IMR-90 (cell line): ENCODE measurements around the gene BTG4. TPM values are rescaled to one million over a fixed set of nuclear protein-coding genes. Genes with fewer than 3 reads are reported as not detected.

ENCODE experiments used
- ATAC-seq: fragments of 200-7000 bp; cut with Tn5 transposase; 2 replicates; pipeline ENCODE4 v1.9.1; 2020; ENCODE audit warnings: low read depth, mild to moderate bottlenecking, moderate library complexity
- BruUV-seq: library from RNA; stranded (reverse); fragments of 400-500 nt; replicated peaks from 2 replicates; lab custom pipeline; 2021; lab: Mats Ljungman, UMichigan
- CTCF ChIA-PET: fragments of 300-600 bp; formaldehyde crosslinking; extraction: SDS; loops from one replicate; lab custom pipeline; 2021; ENCODE audit warnings: antibody characterized with exemption; lab: Yijun Ruan, JAX
- POLR2A ChIA-PET: fragments of 300-600 bp; sonication (Branson Sonifier 250); formaldehyde crosslinking; loops from one replicate; lab custom pipeline; 2022; ENCODE audit warnings: antibody characterized with exemption; ENCODE audit not compliant: unreplicated experiment; lab: Charles Lee
- DNase-seq: peaks from one replicate; pipeline ENCODE4 v3.0.0; 2013
- H2AFZ ChIP-seq: replicated peaks from 2 replicates; pipeline ENCODE3; 2013; ENCODE audit warnings: low read length, mild to moderate bottlenecking; ENCODE audit not compliant: poor library complexity
- H2AK5ac ChIP-seq: 2 replicates; pipeline ENCODE4 v1.6.1; 2013; ENCODE audit warnings: low read depth, low read length, inconsistent platforms
- H2AK9ac ChIP-seq: replicated peaks from 2 replicates; pipeline ENCODE3; 2013; ENCODE audit warnings: mild to moderate bottlenecking, low read depth, low read length, moderate library complexity; ENCODE audit not compliant: poor library complexity
- H2BK120ac ChIP-seq: 2 replicates; pipeline ENCODE4 v1.6.1; 2013; ENCODE audit warnings: low read depth, low read length, inconsistent platforms
- H2BK15ac ChIP-seq: 3 replicates; pipeline ENCODE4 v1.6.1; 2013; ENCODE audit warnings: low read depth, low read length, inconsistent platforms
- H2BK20ac ChIP-seq: 2 replicates; pipeline ENCODE4 v1.6.1; 2013; ENCODE audit warnings: low read depth, mild to moderate bottlenecking, inconsistent platforms, low read length, moderate library complexity
- H2BK5ac ChIP-seq: 2 replicates; pipeline ENCODE4 v1.6.1; 2013; ENCODE audit warnings: mild to moderate bottlenecking, low read depth, low read length, inconsistent platforms; ENCODE audit not compliant: poor library complexity, severe bottlenecking
- H3K14ac ChIP-seq: replicated peaks from 2 replicates; pipeline ENCODE4 v1.6.1; 2013; ENCODE audit warnings: low read depth, low read length, inconsistent platforms
- H3K18ac ChIP-seq: 2 replicates; pipeline ENCODE4 v1.6.1; 2013; ENCODE audit warnings: low read depth, low read length, control low read depth
- H3K23ac ChIP-seq: 2 replicates; pipeline ENCODE4 v1.6.1; 2013; ENCODE audit warnings: low read depth, low read length, inconsistent platforms
- H3K27ac ChIP-seq: 2 replicates; pipeline ENCODE4 v1.5.1; 2013; ENCODE audit warnings: mild to moderate bottlenecking, control low read depth, low read length; ENCODE audit not compliant: insufficient read depth
- H3K27me3 ChIP-seq: 2 replicates; pipeline ENCODE4 v1.6.1; 2013; ENCODE audit warnings: low read length; ENCODE audit not compliant: control insufficient read depth, insufficient read depth
- H3K36me3 ChIP-seq: 2 replicates; pipeline ENCODE4 v1.6.1; 2013; ENCODE audit warnings: low read length, mixed read lengths; ENCODE audit not compliant: control insufficient read depth, insufficient read depth
- H3K4ac ChIP-seq: 2 replicates; pipeline ENCODE4 v1.6.1; 2013; ENCODE audit warnings: low read depth, low read length, inconsistent platforms
- H3K4me1 ChIP-seq: 2 replicates; pipeline ENCODE4 v1.6.1; 2013; ENCODE audit warnings: low read length, mixed read lengths; ENCODE audit not compliant: control insufficient read depth, insufficient read depth
- H3K4me2 ChIP-seq: 2 replicates; pipeline ENCODE4 v1.6.1; 2013; ENCODE audit warnings: low read depth, mild to moderate bottlenecking, control low read depth, low read length, moderate library complexity
- H3K4me3 ChIP-seq: 2 replicates; pipeline ENCODE4 v1.5.1; 2013; ENCODE audit warnings: low read depth, mild to moderate bottlenecking, control low read depth, low read length, moderate library complexity; ENCODE audit not compliant: insufficient read depth
- H3K56ac ChIP-seq: 2 replicates; pipeline ENCODE4 v1.6.1; 2013; ENCODE audit warnings: low read length, inconsistent platforms; ENCODE audit not compliant: insufficient read depth; ENCODE audit errors: extremely low read depth
- H3K79me1 ChIP-seq, 2 experiments: 2 replicates each; pipeline ENCODE4 v1.6.1; 2013; ENCODE audit warnings: low read length in 2 of 2, inconsistent platforms in 1 of 2, low read depth in 1 of 2
- H3K9ac ChIP-seq: 2 replicates; pipeline ENCODE4 v1.6.1; 2013; ENCODE audit warnings: low read depth, low read length, control low read depth
- H3K9me1 ChIP-seq: 2 replicates; pipeline ENCODE4 v1.6.1; 2013; ENCODE audit warnings: low read length, inconsistent platforms; ENCODE audit not compliant: insufficient read depth
- H3K9me3 ChIP-seq: 2 replicates; pipeline ENCODE4 v1.6.1; 2013; ENCODE audit warnings: low read length; ENCODE audit not compliant: control insufficient read depth, insufficient read depth
- H4K20me1 ChIP-seq: 2 replicates; pipeline ENCODE4 v1.6.1; 2013; ENCODE audit warnings: low read length, inconsistent platforms; ENCODE audit not compliant: insufficient read depth
- H4K5ac ChIP-seq: 2 replicates; pipeline ENCODE4 v1.6.1; 2013; ENCODE audit warnings: mild to moderate bottlenecking, low read depth, low read length, control low read depth
- H4K8ac ChIP-seq, 2 experiments: 2 replicates each; pipeline ENCODE4 v1.6.1; 2013; ENCODE audit warnings: low read depth in 2 of 2, low read length in 2 of 2, control low read depth in 1 of 2, inconsistent platforms in 1 of 2
- H4K91ac ChIP-seq: 2 replicates; pipeline ENCODE4 v1.6.1; 2013; ENCODE audit warnings: low read depth, low read length, inconsistent platforms; ENCODE audit not compliant: insufficient read depth
- CEBPB ChIP-seq: IDR thresholded peaks from 2 replicates; pipeline ENCODE4 v1.6.1; 2012; ENCODE audit warnings: low read depth, low read length, improper control_type of control experiment
- CHD1 ChIP-seq: IDR thresholded peaks from 2 replicates; pipeline ENCODE4 v1.6.1; 2012; ENCODE audit warnings: low read depth, low read length, improper control_type of control experiment
- FOS ChIP-seq: fragments of 150-350 bp; IDR thresholded peaks from 2 replicates; pipeline ENCODE4 v1.6.1; 2016; ENCODE audit warnings: low read depth, low read length
- MAFK ChIP-seq: IDR thresholded peaks from 2 replicates; pipeline ENCODE4 v1.6.1; 2012; ENCODE audit warnings: low read depth, low read length, improper control_type of control experiment
- MAZ ChIP-seq: IDR thresholded peaks from 2 replicates; pipeline ENCODE4 v1.6.1; 2012; ENCODE audit warnings: low read depth, mild to moderate bottlenecking, low read length, improper control_type of control experiment, moderate library complexity, borderline replicate concordance
- MXI1 ChIP-seq: IDR thresholded peaks from 2 replicates; pipeline ENCODE4 v1.6.1; 2012; ENCODE audit warnings: low read depth, mild to moderate bottlenecking, low read length, moderate library complexity, borderline replicate concordance
- NFE2L2 ChIP-seq: fragments of 150-350 bp; IDR thresholded peaks from 2 replicates; pipeline ENCODE4 v1.6.1; 2016; ENCODE audit warnings: low read depth, mild to moderate bottlenecking, low read length
- POLR2A ChIP-seq: IDR thresholded peaks from 2 replicates; pipeline ENCODE4 v1.6.1; 2012; ENCODE audit warnings: mild to moderate bottlenecking, low read depth, low read length
- RAD21 ChIP-seq: IDR thresholded peaks from 2 replicates; pipeline ENCODE4 v1.6.1; 2012; ENCODE audit warnings: low read length, improper control_type of control experiment
- RCOR1 ChIP-seq: IDR thresholded peaks from 2 replicates; pipeline ENCODE4 v1.6.1; 2012; ENCODE audit warnings: mild to moderate bottlenecking, low read length, improper control_type of control experiment; ENCODE audit not compliant: insufficient replicate concordance
- SMC3 ChIP-seq: fragments of 150-350 bp; IDR thresholded peaks from 2 replicates; pipeline ENCODE4 v1.6.1; 2016; ENCODE audit warnings: low read depth, mild to moderate bottlenecking, antibody characterized with exemption, low read length, moderate library complexity
- WGBS, 2 experiments: methylation state at CpG; one replicate each; pipeline versions ENCODE4 v1.1.5 to v1.1.7; 2013; ENCODE audit warnings: missing lambda C conversion rate in 2 of 2; ENCODE audit not compliant: insufficient read length in 1 of 2; ENCODE audit errors: extremely low coverage in 2 of 2; 5-methylcytosine and 5-hydroxymethylcytosine counted together
- dilution Hi-C: fragments of 300-500 bp; cut with HindIII; formaldehyde crosslinking; loops from one replicate; pipeline ENCODE4 v1.14.3; 2018; ENCODE audit warnings: low sequenced_read_pairs; ENCODE audit not compliant: unreplicated experiment
- in situ Hi-C: fragments of 300-500 bp; cut with MboI; formaldehyde crosslinking; loops from 3 replicates; pipeline ENCODE4 v1.14.3; 2019; ENCODE audit warnings: low sequenced_read_pairs, inconsistent platforms, mixed read lengths
- intact Hi-C: fragments of 100-400 bp; cut with micrococcal nuclease; formaldehyde crosslinking; loops from 2 replicates; pipeline ENCODE4 v1.10.0; 2022
- polyA plus RNA-seq, 3 experiments: library from polyadenylated mRNA; depleted of rRNA; stranded (reverse); fragments of >200 nt; gene quantifications; 2 replicates each; pipeline ENCODE4 v1.2.3, GENCODE V29; 2012; ENCODE audit warnings: low replicate concordance in 1 of 3
- total RNA-seq: library from RNA; depleted of rRNA; stranded (reverse); fragments of >200 nt; gene quantifications from 2 replicates; pipeline ENCODE4 v1.2.3, GENCODE V29; 2012
- TF ChIP-seq, protein P1 (sequence below): fragments of 150-350 bp; IDR thresholded peaks from 2 replicates; pipeline ENCODE4 v1.6.1; 2017; ENCODE audit warnings: mild to moderate bottlenecking, antibody characterized with exemption, low read length, low read depth
- TF ChIP-seq, protein P2 (sequence below): conservative IDR thresholded peaks from 2 replicates; pipeline ENCODE4 v1.5.1; 2012; ENCODE audit warnings: mild to moderate bottlenecking, low read depth, low read length, improper control_type of control experiment

Gene BTG4
- total and polyA plus RNA-seq, 2 of the 4 experiments (the other 2 are of a cell fraction), result not detected

GRCh38 chr11:111548525-111548924, 36.3 kb upstream of the BTG4 start (continued):
- TF ChIP-seq FOS, result no peak
- TF ChIP-seq, protein P1, sequence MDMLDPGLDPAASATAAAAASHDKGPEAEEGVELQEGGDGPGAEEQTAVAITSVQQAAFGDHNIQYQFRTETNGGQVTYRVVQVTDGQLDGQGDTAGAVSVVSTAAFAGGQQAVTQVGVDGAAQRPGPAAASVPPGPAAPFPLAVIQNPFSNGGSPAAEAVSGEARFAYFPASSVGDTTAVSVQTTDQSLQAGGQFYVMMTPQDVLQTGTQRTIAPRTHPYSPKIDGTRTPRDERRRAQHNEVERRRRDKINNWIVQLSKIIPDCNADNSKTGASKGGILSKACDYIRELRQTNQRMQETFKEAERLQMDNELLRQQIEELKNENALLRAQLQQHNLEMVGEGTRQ, result no peak

DNA sequence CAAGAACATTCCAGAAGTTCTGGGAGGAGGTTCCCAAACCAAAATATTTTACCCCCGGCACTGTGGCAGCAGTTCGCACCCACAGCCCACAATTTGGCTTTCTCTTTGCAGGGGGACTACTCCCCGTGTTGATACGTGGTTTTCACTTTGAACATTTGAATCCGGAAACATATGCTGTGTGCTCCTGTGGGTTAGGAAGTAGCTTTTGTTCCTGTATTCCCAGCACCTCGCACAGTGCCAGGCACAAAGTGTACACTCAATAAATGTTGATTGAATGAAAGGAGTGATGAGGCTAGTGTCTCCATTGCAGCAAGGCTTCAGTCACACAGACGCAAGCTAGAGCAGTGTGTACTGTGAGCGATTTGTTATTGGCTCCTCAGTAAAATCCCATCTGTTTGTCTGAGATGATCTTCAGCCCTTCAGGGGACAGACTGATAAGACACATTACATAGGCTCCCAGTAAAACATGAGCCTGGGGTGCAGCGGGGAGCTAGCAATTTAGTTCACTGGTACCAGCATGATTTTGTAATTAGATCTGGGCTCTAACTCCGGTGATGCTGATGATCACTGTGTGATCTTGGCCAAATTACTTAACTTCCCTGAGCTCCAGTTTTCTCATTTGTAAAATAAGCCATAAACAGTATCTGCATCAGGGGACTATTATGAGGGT, 30.6 kb upstream of the BTG4 start:
- ATAC-seq, result no peak
- Histone ChIP-seq H3K4me3 (no peak overlapping the region), H2AK5ac (no peak overlapping the region), H2BK120ac (0 out of 2 replicates have a peak overlapping the region, but pooled peaks have one; percentile 2), H2BK20ac (no peak overlapping the region), H4K91ac (no peak overlapping the region), H2AK9ac (no peak overlapping the region), H2BK15ac (peak overlapping the region; percentile 6; the same call in 1 of the 3 replicates), H3K79me1 (peaks cover 40 to 85% of the 10 kb centered on the region in 2 experiments), H3K9me1 (peaks cover 32% of the 10 kb centered on the region), H3K27ac (no peak overlapping the region), H3K9ac (0 out of 2 replicates have a peak overlapping the region, but pooled peaks have one; percentile 37), H3K9me3 (no peaks in the 10 kb centered on the region; the same call in 1 of the 2 replicates), H3K36me3 (peaks cover 33% of the 10 kb centered on the region), H3K23ac (peak overlapping the region; percentile 88), H4K8ac (no peak overlapping the region), H3K27me3 (no peaks in the 10 kb centered on the region), H4K20me1 (peaks cover 18% of the 10 kb centered on the region), H3K4ac (0 out of 2 replicates have a peak overlapping the region, but pooled peaks have one; percentile 2), H4K5ac (no peak overlapping the region), H2BK5ac (no peak overlapping the region), H3K56ac (no peak overlapping the region), H3K14ac (no peak overlapping the region), H3K4me2 (peak overlapping the region; percentile 72; the same call in 1 of the 2 replicates), H2AFZ (no peak overlapping the region), H3K18ac (no peak overlapping the region), H3K4me1 (peaks cover 17% of the 10 kb centered on the region)
- WGBS, 2 experiments, result no CpG with 5 or more reads among the region's 10 CpGs
- dilution Hi-C loops, result no loop called here
- TSS peak; percentile 19 for BruUV-seq
- CTCF ChIA-PET, result interaction anchor here (0.6 kb wide), 1 partner anchor 31 kb away, joined by 3 read pairs; no protein-coding TSS in a partner anchor
- in situ Hi-C loops, result no loop called here
- intact Hi-C loops, result no loop called here
- POLR2A ChIA-PET, result no interaction called here
- no peak for DNase-seq
- TF ChIP-seq CHD1 (no peak), MAFK (no peak), CEBPB (no peak), SMC3 (no peak), MAZ (no peak), RCOR1 (no peak), POLR2A (no peak), RAD21 (no peak), MXI1 (no peak), NFE2L2 (no peak)
- TF ChIP-seq, protein P1, result no peak
- TF ChIP-seq, protein P2, sequence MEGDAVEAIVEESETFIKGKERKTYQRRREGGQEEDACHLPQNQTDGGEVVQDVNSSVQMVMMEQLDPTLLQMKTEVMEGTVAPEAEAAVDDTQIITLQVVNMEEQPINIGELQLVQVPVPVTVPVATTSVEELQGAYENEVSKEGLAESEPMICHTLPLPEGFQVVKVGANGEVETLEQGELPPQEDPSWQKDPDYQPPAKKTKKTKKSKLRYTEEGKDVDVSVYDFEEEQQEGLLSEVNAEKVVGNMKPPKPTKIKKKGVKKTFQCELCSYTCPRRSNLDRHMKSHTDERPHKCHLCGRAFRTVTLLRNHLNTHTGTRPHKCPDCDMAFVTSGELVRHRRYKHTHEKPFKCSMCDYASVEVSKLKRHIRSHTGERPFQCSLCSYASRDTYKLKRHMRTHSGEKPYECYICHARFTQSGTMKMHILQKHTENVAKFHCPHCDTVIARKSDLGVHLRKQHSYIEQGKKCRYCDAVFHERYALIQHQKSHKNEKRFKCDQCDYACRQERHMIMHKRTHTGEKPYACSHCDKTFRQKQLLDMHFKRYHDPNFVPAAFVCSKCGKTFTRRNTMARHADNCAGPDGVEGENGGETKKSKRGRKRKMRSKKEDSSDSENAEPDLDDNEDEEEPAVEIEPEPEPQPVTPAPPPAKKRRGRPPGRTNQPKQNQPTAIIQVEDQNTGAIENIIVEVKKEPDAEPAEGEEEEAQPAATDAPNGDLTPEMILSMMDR, result no peak
